CD14-positive monocyte (primary cell): Measurements from ENCODE around the gene RUVBL1. TPM values are rescaled to one million over a fixed set of nuclear protein-coding genes. Genes with fewer than 3 reads are reported as not detected.

Experiments
- DNase-seq, 3 donors: peaks; one replicate each; pipeline ENCODE4 v3.0.0-alpha.2; 2011 to 2022
- H2AFZ ChIP-seq: 2 replicates; pipeline ENCODE4 v1.6.0; 2012; ENCODE audit warnings: mild to moderate bottlenecking, low read depth, low read length, inconsistent platforms; ENCODE audit not compliant: insufficient read depth, poor library complexity, severe bottlenecking
- H3K27ac ChIP-seq, 2 donors: 1 replicate in 1 of 2; 2 replicates in 1 of 2; pipeline ENCODE4 v1.5.1; 2012 to 2013; ENCODE audit warnings: low read length in 2 of 2, control low read depth in 1 of 2, inconsistent platforms in 1 of 2, low read depth in 1 of 2, mild to moderate bottlenecking in 1 of 2
- H3K27me3 ChIP-seq, 2 donors: one replicate each; pipeline versions ENCODE4 v1.6.0 to v1.6.1; 2011 to 2013; ENCODE audit warnings: low read length in 2 of 2; ENCODE audit not compliant: control insufficient read depth in 2 of 2, insufficient read depth in 2 of 2
- H3K36me3 ChIP-seq, 2 donors: replicated peaks in 1 of 2; 1 replicate in 1 of 2; 2 replicates in 1 of 2; pipeline versions ENCODE4 v1.5.1 to v1.6.1; 2012 to 2013; ENCODE audit warnings: low read length in 2 of 2, control low read depth in 1 of 2, inconsistent platforms in 1 of 2, mild to moderate bottlenecking in 1 of 2; ENCODE audit not compliant: insufficient read depth in 2 of 2, control insufficient read depth in 1 of 2
- H3K4me1 ChIP-seq, 2 donors: 1 replicate in 1 of 2; 2 replicates in 1 of 2; pipeline versions ENCODE4 v1.5.1 to v1.6.1; 2012 to 2013; ENCODE audit warnings: low read length in 2 of 2, control low read depth in 1 of 2, inconsistent platforms in 1 of 2, mild to moderate bottlenecking in 1 of 2, moderate library complexity in 1 of 2; ENCODE audit not compliant: insufficient read depth in 2 of 2, control insufficient read depth in 1 of 2
- H3K4me2 ChIP-seq: replicated peaks from 2 replicates; pipeline ENCODE3; 2012; ENCODE audit warnings: low read length, moderate library complexity, mild to moderate bottlenecking; ENCODE audit not compliant: poor library complexity, severe bottlenecking; ENCODE audit errors: extremely low read depth
- H3K4me3 ChIP-seq, 3 experiments: fragments of 200-600 bp in 1 of 3; sonication (generic) in 1 of 3; replicated peaks in 1 of 3; 1 replicate in 2 of 3; 2 replicates in 1 of 3; pipeline ENCODE4 v1.5.1; 2011 to 2013; ENCODE audit warnings: low read length in 3 of 3, mild to moderate bottlenecking in 3 of 3, control low read depth in 2 of 3, low read depth in 2 of 3, inconsistent platforms in 1 of 3, moderate library complexity in 1 of 3
- H3K79me2 ChIP-seq: 2 replicates; pipeline ENCODE4 v1.6.0; 2012; ENCODE audit warnings: mild to moderate bottlenecking, control low read depth, inconsistent platforms, low read length, moderate library complexity; ENCODE audit not compliant: insufficient read depth
- H3K9ac ChIP-seq: 2 replicates; pipeline ENCODE4 v1.6.0; 2017; ENCODE audit warnings: low read length, mild to moderate bottlenecking; ENCODE audit not compliant: insufficient read depth, poor library complexity, severe bottlenecking
- H3K9me3 ChIP-seq, 2 donors: replicated peaks in 1 of 2; 1 replicate in 1 of 2; 2 replicates in 1 of 2; pipeline versions ENCODE4 v1.5.1 to v1.6.1; 2012 to 2013; ENCODE audit warnings: low read length in 2 of 2, control low read depth in 1 of 2; ENCODE audit not compliant: control insufficient read depth in 1 of 2, insufficient read depth in 1 of 2
- H4K20me1 ChIP-seq: 2 replicates; pipeline ENCODE4 v1.6.0; 2012; ENCODE audit warnings: mild to moderate bottlenecking, low read length, control low read depth, moderate library complexity; ENCODE audit not compliant: insufficient read depth
- H3K27ac Mint-ChIP-seq, 7 donors: one replicate each; pipeline ENCODE4 v1.8.0; 2020; ENCODE audit warnings: mild to moderate bottlenecking in 7 of 7, mixed read lengths in 7 of 7, moderate library complexity in 6 of 7, inconsistent platforms in 2 of 7
- H3K27me3 Mint-ChIP-seq, 3 donors: one replicate each; pipeline ENCODE4 v1.8.0; 2021 to 2022; ENCODE audit warnings: low read depth in 3 of 3, mild to moderate bottlenecking in 3 of 3, mixed read lengths in 3 of 3, moderate library complexity in 3 of 3, inconsistent platforms in 1 of 3
- H3K36me3 Mint-ChIP-seq, 2 donors: one replicate each; pipeline ENCODE4 v1.8.0; 2020; ENCODE audit warnings: mixed read lengths in 2 of 2, inconsistent platforms in 1 of 2, mild to moderate bottlenecking in 1 of 2
- H3K4me1 Mint-ChIP-seq: one replicate; pipeline ENCODE4 v1.8.0; 2020; ENCODE audit warnings: mild to moderate bottlenecking, mixed read lengths
- H3K4me3 Mint-ChIP-seq, 2 donors: one replicate each; pipeline ENCODE4 v1.8.0; 2020; ENCODE audit warnings: mild to moderate bottlenecking in 2 of 2, mixed read lengths in 2 of 2, moderate library complexity in 1 of 2
- H3K9me3 Mint-ChIP-seq, 7 donors: one replicate each; pipeline ENCODE4 v1.8.0; 2020 to 2022; ENCODE audit warnings: mixed read lengths in 7 of 7, mild to moderate bottlenecking in 6 of 7, moderate library complexity in 6 of 7, inconsistent platforms in 2 of 7
- CTCF ChIP-seq: fragments of 200-600 bp; IDR thresholded peaks from one replicate; pipeline ENCODE4 v1.8.0; 2022; ENCODE audit warnings: antibody characterized with exemption, mild to moderate bottlenecking
- WGBS: methylation state at CpG from one replicate; pipeline ENCODE4 v1.1.5; 2013; ENCODE audit warnings: missing lambda C conversion rate; ENCODE audit not compliant: insufficient coverage; 5-methylcytosine and 5-hydroxymethylcytosine counted together
- intact Hi-C, 2 donors: fragments of 100-400 bp; cut with micrococcal nuclease; formaldehyde crosslinking; loops; one replicate each; pipeline versions ENCODE4 v1.15.0 to v1.15.1; 2023
- polyA minus RNA-seq: library from RNA; depleted of rRNA, polyadenylated mRNA; stranded (reverse); fragments of >200 nt; gene quantifications from 2 replicates; pipeline ENCODE4 v1.2.3, GENCODE V29; 2012
- polyA plus RNA-seq, 3 donors: library from polyadenylated mRNA; depleted of rRNA in 1 of 3; unstranded in 2 of 3; stranded (reverse) in 1 of 3; fragments of 300-500 nt in 2 of 3; fragments of >200 nt in 1 of 3; fragmentation: Illumina TruSeq in 2 of 3; gene quantifications; 1 replicate in 2 of 3; 2 replicates in 1 of 3; pipeline ENCODE4 v1.2.3, GENCODE V29; 2012 to 2021
- total RNA-seq, 12 experiments: library from RNA in 1 of 12; stranded (reverse) in 1 of 12; fragments of 120-200 nt in 1 of 12; gene quantifications; one replicate each; pipeline ENCODE4 v1.2.4 and lab custom pipeline; 2013 to 2026; ENCODE audit warnings: mixed read lengths in 6 of 12, inconsistent platforms in 1 of 12

Gene RUVBL1
- total RNA-seq (2013): 18.4 TPM
- polyA plus RNA-seq: 10 to 100 TPM; 11.0 to 16.2 (median 14.4) TPM
- 11.1 and 18.4 TPM in 2 replicates for polyA minus RNA-seq
- total RNA-seq (lab: John Stamatoyannopoulos, UW): 0.92 to 8.0 (median 6.6) reads per million in 11 experiments

DNA sequence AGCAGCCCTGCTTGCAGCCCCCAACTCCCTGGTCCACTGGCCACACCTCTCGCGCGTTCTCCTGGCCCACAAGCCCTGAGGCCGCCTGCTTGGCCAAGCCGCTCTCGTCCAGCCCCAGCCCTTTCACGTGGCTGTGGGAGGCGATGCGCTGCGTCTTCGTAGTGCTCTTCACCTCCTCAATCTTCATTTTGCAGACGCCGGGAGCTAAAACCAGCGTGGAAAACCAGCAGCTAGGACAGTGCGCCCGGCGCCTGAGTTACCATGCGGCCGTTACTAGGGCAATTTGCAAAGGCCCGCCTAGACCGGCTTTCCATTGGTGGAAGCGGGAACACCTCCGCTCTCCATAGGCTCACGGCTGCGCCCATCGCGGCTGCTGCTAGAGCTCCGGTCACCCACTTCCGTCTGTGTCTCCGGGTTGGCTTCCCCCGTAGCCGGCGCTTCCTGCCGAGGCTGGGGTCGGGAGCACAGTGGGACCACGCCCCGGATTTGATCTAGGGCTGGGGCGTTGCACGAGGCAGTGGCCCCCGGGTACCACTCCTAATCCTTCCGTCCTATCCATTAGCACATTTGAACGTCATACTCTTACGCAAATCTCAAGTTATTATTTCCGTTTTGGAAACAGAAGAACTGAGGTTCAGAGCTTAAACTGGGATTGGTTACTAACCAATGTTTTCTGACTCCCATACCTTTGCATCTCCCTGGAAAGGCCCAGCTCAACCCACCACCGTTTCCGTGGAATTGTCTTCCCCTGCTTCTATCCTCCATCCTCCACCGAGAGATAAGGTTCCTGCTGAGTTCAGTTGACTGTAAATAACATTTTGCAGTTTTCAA, at the start of gene RUVBL1:
TSS of gene RUVBL1 (minus strand) at position 275 of the 831 bp plus-strand sequence. CDS start at position 187, 88 bp downstream.
- peak within 1 kb of the TSS; percentile 93 to 96 for H3K4me3 Mint-ChIP-seq
- peaks cover under 1 to 3% of the 10 kb centered on the region in 2 donors for H3K36me3 ChIP-seq
- no peaks in the 10 kb centered on the region for H3K27me3 ChIP-seq
- H3K27ac ChIP-seq: peak within 1 kb of the TSS; percentile 65 to 85
- peak within 1 kb of the TSS; percentile 90 to 96 (median 94) for H3K27ac Mint-ChIP-seq
- no peaks in the 10 kb centered on the region for H4K20me1 ChIP-seq
- peaks cover 0 to 1% (median 0%) of the 10 kb centered on the region in 3 donors for H3K27me3 Mint-ChIP-seq
- H3K79me2 ChIP-seq: peaks cover 14% of the 10 kb centered on the region
- peaks cover 25% of the 10 kb centered on the region for H3K4me1 Mint-ChIP-seq
- whole genome bisulfite sequencing: under 1% methylated on average over 43 of the region's 47 CpGs
- peak within 1 kb of the TSS; percentile 90 for H2AFZ ChIP-seq
- no peak for TF ChIP-seq CTCF
- H3K36me3 Mint-ChIP-seq: peaks cover 1 to 4% of the 10 kb centered on the region in 2 donors
- peak; percentile 95 to 98 (median 97) for DNase-seq
- peak within 1 kb of the TSS; percentile 60 to 88 (median 85) for H3K4me3 ChIP-seq
- peak within 1 kb of the TSS; percentile 90 for H3K4me2 ChIP-seq
- peaks cover 18 to 19% of the 10 kb centered on the region in 2 donors for H3K4me1 ChIP-seq
- H3K9me3 Mint-ChIP-seq: peaks cover 0 to 4% (median 0%) of the 10 kb centered on the region in 7 donors
- peak within 1 kb of the TSS; percentile 70 for H3K9ac ChIP-seq
- intact Hi-C loops: loop anchor here (2.0 to 5.0 kb wide), 2 partner anchors 29 to 46 kb away; partner anchors contain the start of gene EEFSEC (in 1 of the 2)
- no peaks in the 10 kb centered on the region for H3K9me3 ChIP-seq

DNA sequence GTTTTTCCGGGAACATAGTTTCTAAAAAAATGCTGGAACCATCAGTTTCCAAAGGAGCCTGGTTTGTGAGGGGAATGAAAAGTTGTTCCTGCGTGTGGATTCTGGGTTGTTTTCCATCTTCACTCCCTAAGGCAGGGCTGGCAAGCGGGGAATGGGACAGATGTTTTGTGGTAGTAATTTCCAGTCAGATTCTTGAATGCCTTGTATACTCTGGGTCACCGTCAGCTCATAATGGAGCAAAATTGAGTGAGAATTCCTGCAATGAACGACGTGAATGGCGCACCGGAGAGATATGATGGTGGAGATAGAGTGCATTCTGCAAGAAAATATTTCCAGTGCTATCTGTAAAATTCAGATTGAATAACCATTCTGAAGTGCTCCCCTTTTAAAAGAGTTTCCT, 49.6 kb upstream of the RUVBL1 start:
- H4K20me1 ChIP-seq: peaks cover 27% of the 10 kb centered on the region
- H3K36me3 Mint-ChIP-seq: peaks cover 0 to 7% of the 10 kb centered on the region in 2 donors
- H3K4me1 ChIP-seq: peaks cover 42 to 43% of the 10 kb centered on the region in 2 donors
- H3K27me3 Mint-ChIP-seq: peaks cover 0 to 1% (median 0%) of the 10 kb centered on the region in 3 donors
- no peak for TF ChIP-seq CTCF
- intact Hi-C loops: no loop called here
- H2AFZ ChIP-seq: no peak overlapping the region
- no peaks in the 10 kb centered on the region for H3K36me3 ChIP-seq
- peak overlapping the region in 1 of 7 donors; percentile 30 for H3K27ac Mint-ChIP-seq
- H3K9ac ChIP-seq: no peak overlapping the region
- 97% methylated on average over 6 of the region's 8 CpGs for WGBS
- H3K9me3 Mint-ChIP-seq: no peaks in the 10 kb centered on the region
- H3K4me3 Mint-ChIP-seq: no peak overlapping the region
- H3K79me2 ChIP-seq: peaks cover 45% of the 10 kb centered on the region
- no peak for DNase-seq
- peaks cover 59% of the 10 kb centered on the region for H3K4me1 Mint-ChIP-seq
- no peak overlapping the region for H3K27ac ChIP-seq
- H3K4me2 ChIP-seq: no peak overlapping the region
- H3K4me3 ChIP-seq: no peak overlapping the region
- no peaks in the 10 kb centered on the region for H3K27me3 ChIP-seq
- H3K9me3 ChIP-seq: no peaks in the 10 kb centered on the region
